ENCODE results near the gene TRAF3.

Gene TRAF3

GRCh38 chr14:102931580-102932285 is 154.5 kb downstream of the TRAF3 start:
- no peak for DNase-seq

GRCh38 chr14:102932484-102933248 is 155.4 kb downstream of the TRAF3 start:
- peak in 2 of 56 donors; percentile 20 to 28 for DNase-seq

- DNase-seq, result no peak
Measured at GRCh38 chr14:102933618-102934231, 156.5 kb downstream of the TRAF3 start.

- DNase-seq, result no peak
Measured at GRCh38 chr14:102935756-102936155, 158.5 kb downstream of the TRAF3 start.

- no peak for DNase-seq
Measured at GRCh38 chr14:102937331-102938175, 160.3 kb downstream of the TRAF3 start.

GRCh38 chr14:102938191-102938590 is 160.9 kb downstream of the TRAF3 start:
- DNase-seq, result no peak

GRCh38 chr14:102939329-102939728 is 162.1 kb downstream of the TRAF3 start:
- no peak for DNase-seq

- DNase-seq, result no peak
Measured at GRCh38 chr14:102939820-102940561, 162.7 kb downstream of the TRAF3 start.

- peak in 2 of 56 donors; percentile 21 to 38 for DNase-seq
Measured at GRCh38 chr14:102940729-102941362, 163.6 kb downstream of the TRAF3 start.

GRCh38 chr14:102941419-102942011 is 164.3 kb downstream of the TRAF3 start:
- no peak for DNase-seq

GRCh38 chr14:102942069-102942468 is 164.8 kb downstream of the TRAF3 start:
- DNase-seq, result no peak

- no peak for DNase-seq
Measured at GRCh38 chr14:102943454-102943853, 166.2 kb downstream of the TRAF3 start.

GRCh38 chr14:102943979-102944378 is 166.7 kb downstream of the TRAF3 start:
- no peak for DNase-seq

- no peak for DNase-seq
Measured at GRCh38 chr14:102944448-102945330, 167.4 kb downstream of the TRAF3 start.

- DNase-seq, result no peak
Measured at GRCh38 chr14:102945346-102946130, 168.3 kb downstream of the TRAF3 start.

GRCh38 chr14:102947321-102948103 is 170.3 kb downstream of the TRAF3 start:
- no peak for DNase-seq

GRCh38 chr14:102948698-102949061 is 171.4 kb downstream of the TRAF3 start:
- no peak for DNase-seq

Measured in nucleus accumbens (tissue), 56 donors.